NCI-H2227 treated with DMSO at 0.1 percent for 48 hours (cell line): ENCODE results near the gene RCOR2.

Experiments
- DNase-seq: peaks from one replicate; lab custom pipeline; 2025; lab: John Stamatoyannopoulos, UW

Gene RCOR2

GRCh38 chr11:63907808-63908530, 9.0 kb downstream of the RCOR2 start:
- DNase-seq, result no peak

- DNase-seq, result no peak
Measured at GRCh38 chr11:63907063-63907462, 9.9 kb downstream of the RCOR2 start.

- DNase-seq, result no peak
Measured at GRCh38 chr11:63906585-63906984, 10.4 kb downstream of the RCOR2 start.

- no peak for DNase-seq
Measured at GRCh38 chr11:63906087-63906486, 10.9 kb downstream of the RCOR2 start.

GRCh38 chr11:63905179-63905578, 11.8 kb downstream of the RCOR2 start:
- no peak for DNase-seq

- DNase-seq, result no peak
Measured at GRCh38 chr11:63904743-63905142, 12.2 kb downstream of the RCOR2 start.

GRCh38 chr11:63903884-63904283, 13.1 kb downstream of the RCOR2 start:
- no peak for DNase-seq

GRCh38 chr11:63901660-63902059, 15.3 kb downstream of the RCOR2 start:
- DNase-seq, result no peak

- DNase-seq, result no peak
Measured at GRCh38 chr11:63897459-63898146, 19.4 kb downstream of the RCOR2 start.

GRCh38 chr11:63896071-63896470, 20.9 kb downstream of the RCOR2 start:
- no peak for DNase-seq

- DNase-seq, result no peak
Measured at GRCh38 chr11:63893355-63893754, 23.6 kb downstream of the RCOR2 start.

- DNase-seq, result no peak
Measured at GRCh38 chr11:63892228-63892627, 24.7 kb downstream of the RCOR2 start.

- DNase-seq, result no peak
Measured at GRCh38 chr11:63890368-63890767, 26.6 kb downstream of the RCOR2 start.

- DNase-seq, result no peak
Measured at GRCh38 chr11:63889344-63889743, 27.6 kb downstream of the RCOR2 start.

- no peak for DNase-seq
Measured at GRCh38 chr11:63888170-63889086, 28.5 kb downstream of the RCOR2 start.

- DNase-seq, result no peak
Measured at GRCh38 chr11:63887386-63887999, 29.5 kb downstream of the RCOR2 start.

GRCh38 chr11:63884196-63884932, 32.6 kb downstream of the RCOR2 start:
- no peak for DNase-seq

GRCh38 chr11:63883791-63884190, 33.2 kb downstream of the RCOR2 start:
- no peak for DNase-seq

- DNase-seq, result no peak
Measured at GRCh38 chr11:63882555-63883242, 34.3 kb downstream of the RCOR2 start.

GRCh38 chr11:63880403-63880790, 36.6 kb downstream of the RCOR2 start:
- no peak for DNase-seq
